ENCODE results near the gene SH2D3A. TPM values are rescaled to one million over a fixed set of nuclear protein-coding genes. Genes with fewer than 3 reads are reported as not detected.
"Not testable (repeated sequence)": the region's sequence is repeated elsewhere in the genome, so short reads cannot be mapped to it uniquely, and the experiment has no call there.

SH2D3A gene
- polyA plus RNA-seq, 3 donors, result 0.45 to 14.4 (median 2.1) TPM

DNA sequence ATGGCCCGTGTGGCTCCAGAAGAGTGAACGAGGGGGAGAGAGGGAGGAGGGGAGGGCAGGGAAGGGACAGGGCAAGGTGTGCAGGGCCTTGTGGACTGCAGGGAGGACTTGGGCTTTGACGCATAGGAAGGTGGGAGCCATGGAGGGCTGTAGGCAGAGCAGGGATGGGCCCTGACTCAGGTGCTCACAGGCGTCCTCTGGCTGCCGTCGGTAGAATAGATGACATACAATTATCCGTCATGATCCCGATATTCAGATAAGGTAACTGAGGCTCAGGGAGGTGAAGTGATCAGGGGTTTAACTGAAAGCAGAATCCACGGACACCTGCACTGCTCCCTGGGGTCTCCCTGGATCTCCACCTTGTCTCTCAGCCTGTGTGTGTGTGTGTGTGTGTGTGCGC lies 50.2 kb downstream of the SH2D3A start:
- 75 to 77% (median 77%) methylated on average over 10 of the region's 10 CpGs for WGBS, 3 donors
- H3K27ac ChIP-seq (ENCODE audit: low read depth, low read length), result no peak overlapping the region

DNA sequence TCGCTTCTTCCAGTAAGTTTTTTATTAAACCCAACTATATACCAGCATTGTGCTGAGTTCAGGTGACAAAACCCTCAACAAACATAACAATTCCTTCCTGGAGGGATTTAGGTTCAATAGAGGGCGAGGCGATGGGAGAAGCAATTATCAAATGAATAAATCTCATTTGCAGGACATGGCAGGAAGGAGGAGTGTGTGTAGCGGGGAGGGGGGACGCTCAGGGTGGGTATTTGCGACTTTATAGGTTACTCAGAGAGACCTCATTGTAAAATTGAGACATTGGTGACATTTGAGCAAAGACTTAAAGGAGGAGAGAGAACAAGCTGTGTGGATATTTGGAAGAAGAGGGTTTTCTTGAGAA lies 50.6 kb downstream of the SH2D3A start:
- H3K27ac ChIP-seq (ENCODE audit: low read depth, low read length), result no peak overlapping the region
- WGBS, 3 donors, result 71 to 84% (median 76%) methylated on average over 6 of the region's 6 CpGs

DNA sequence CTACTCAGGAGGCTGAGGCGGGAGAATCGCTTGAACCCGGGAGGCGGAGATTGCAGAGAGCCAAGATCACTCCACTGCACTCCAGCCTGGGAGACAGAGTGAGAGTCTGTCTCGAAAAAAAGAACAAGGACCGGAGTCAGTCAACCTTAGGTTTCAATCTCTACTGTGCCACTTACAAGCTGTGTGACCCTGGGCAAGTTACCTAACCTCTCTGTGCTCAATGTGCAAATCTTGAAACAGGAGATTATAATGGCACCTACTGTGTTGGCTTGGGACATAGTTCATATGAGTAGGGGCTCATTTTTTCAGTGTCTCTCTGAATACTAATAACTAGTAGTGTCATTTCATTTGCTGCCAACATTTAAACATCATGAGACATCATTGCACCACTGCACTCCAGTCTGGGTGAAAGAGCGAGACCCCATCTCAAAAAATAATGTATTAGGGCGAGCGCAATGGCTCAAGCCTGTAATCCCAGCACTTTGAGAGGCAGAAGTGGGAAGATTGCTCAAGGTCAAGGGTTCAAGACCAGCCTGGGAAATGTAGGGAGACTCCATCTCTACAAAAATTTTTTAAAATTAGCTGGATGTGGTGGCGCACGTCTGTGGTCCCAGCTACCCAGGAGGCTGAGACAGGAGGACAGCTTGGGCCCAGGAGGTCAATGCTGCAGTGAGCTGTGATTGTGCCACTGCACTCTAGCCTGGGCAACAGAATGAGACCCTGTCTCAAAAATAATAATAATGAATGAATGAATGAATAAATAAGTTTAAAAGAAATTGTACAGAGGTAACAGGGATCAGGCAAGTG lies 52.3 kb downstream of the SH2D3A start:
- no peak overlapping the region for H3K27ac ChIP-seq (ENCODE audit: low read depth, low read length)
- WGBS, 3 donors, result 88 to 90% (median 90%) methylated on average over 11 of the region's 11 CpGs

DNA sequence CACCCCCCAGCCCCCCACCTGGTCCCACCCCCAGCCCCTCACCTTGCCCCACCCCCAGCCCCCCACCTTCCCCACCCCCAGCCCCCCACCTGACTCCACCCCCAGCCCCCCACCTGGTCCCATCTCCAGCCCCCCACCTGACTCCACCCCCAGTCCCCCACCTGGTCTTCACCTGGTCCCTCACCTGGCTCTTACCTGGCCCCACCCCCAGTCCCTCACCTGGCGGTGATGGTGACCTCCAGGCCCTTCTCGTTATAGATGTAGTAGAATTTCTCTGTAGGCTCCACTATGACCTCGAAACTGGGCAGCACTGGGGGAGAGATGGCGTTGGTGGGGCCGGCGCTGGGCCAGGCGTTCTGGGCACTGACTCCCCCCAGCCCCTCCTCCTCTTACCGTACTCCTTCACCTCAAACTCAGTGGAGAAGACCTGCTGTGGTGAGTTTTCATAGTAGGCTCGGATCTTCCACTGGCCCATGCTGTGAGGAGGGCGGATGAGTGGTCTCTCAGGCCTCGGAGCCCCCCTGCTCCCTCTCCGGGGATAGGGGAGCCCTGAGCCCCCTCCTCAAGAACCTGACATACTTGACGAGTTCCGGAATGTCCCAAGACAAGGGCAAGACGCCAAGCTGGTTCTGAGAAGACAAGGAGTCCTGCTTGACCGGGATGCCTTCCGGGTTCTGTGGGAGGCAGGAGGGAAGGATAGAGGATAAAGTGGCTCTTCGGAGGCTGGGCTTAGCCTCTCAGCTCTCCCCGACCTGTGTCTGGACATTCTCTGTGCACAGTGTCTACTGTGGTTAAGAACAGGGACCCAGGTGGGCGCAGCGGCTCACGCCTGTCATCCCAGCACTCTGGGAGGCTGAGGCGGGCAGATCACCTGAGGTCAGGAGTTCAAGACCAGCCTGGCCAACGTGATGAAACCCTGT lies 53.2 kb downstream of the SH2D3A start:
- WGBS, 3 donors, result 71 to 79% (median 72%) methylated on average over 24 of the region's 24 CpGs
- H3K27ac ChIP-seq (ENCODE audit: low read depth, low read length), result no peak overlapping the region

DNA sequence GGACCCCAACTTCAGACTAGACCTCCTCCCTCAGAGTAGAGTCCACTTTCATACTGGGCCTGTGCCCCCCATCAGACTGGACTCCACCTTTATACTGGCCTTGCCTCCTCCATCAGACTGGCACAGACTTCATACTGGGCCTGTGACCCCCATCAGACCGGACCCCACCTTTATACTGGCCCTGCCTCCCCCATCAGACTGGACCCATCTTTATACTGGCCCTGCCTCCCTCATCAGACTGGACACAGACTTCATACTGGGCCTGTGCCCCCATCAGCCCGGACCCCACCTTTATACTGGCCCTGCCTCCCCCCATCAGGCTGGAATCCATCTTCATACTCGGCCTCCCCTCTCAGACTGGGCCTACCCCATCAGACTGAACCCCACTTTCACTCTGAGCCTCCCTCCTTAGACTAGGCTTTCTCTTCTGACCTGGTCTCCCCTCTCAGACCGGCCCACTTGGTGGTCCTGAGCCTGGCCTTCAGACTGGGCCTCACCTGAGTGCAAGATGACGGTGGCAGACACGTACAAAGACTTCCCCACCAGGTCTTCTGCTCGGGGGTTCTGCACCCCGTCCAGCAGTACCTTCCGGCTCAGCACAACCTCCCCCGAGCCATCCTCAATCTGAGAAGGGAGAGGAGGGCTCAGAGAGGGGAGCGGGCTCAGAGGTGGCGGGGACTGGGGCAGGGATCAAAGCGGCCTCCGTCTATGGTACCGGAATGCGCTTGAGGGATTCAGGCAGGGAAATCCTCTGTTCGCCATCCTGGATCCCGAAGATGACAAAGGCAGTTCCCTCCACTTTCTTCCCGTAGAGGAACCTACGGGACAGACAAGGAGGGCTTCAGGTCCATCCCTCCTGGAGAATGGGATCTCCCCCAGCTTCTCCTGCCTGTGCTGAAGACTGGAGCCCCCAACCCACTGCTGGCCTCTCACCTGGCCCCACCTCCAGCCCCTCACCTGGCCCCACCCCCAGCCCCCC lies 54.3 kb downstream of the SH2D3A start:
- WGBS, 3 donors, result 90 to 92% (median 91%) methylated on average over 20 of the region's 20 CpGs
- no peak overlapping the region for H3K27ac ChIP-seq (ENCODE audit: low read depth, low read length)

DNA sequence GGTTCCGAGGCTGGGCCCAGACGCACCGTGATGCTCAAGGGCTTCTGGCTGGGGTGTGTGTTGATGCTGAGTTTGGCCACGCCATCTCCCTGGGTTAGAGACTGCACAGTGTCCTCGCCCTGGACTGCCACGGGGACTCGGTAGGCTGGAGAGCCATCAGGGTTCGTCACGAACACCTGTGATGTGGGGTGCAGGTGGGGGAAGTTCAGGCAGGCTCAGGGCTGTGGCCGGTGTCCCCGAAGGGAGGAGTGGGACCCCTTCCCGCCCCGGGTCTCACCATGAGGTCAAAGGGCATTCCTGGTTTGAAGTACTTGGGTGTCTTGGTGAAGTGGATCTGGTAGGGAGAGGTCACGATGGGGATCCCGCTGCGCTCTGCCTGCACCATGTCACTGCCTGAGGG lies 55.0 kb downstream of the SH2D3A start:
- WGBS, 3 donors, result 92% methylated on average over 16 of the region's 16 CpGs
- H3K27ac ChIP-seq (ENCODE audit: low read depth, low read length), result no peak overlapping the region

DNA sequence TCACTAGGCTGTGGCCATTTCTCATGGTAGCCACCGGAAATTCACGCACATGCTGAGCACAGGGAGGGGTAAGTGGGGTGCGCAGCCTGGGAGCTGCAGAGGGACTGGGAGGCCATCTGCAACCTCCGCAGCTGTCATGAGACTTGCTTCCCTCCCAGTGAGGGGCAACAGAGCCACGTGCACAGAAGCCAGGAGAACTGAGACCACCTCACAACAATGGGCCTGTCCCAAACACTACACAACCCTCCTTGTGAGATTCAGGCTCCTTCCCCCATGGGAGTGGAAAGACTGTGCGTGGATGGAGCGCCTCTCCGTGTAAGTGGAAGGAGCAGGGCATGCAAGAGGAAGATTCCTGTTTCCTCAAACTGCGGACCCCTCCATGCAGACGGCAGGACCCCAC lies 55.6 kb downstream of the SH2D3A start:
- 78 to 82% (median 78%) methylated on average over 10 of the region's 10 CpGs for WGBS, 3 donors
- no peak overlapping the region for H3K27ac ChIP-seq (ENCODE audit: low read depth, low read length)

DNA sequence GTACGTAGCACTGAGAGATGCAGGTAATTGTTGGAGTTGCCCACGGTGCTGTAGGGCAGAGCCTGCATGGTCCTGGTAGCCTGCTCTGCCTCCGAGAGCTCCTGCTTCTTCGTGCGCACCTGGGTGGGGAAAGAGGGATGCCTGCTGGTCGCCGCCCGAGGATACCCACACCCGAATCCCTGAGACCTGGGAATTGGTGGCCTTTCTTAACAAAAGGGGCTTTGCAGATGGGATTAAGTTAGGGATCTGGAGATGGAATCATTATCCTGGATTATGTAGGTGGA lies 56.2 kb downstream of the SH2D3A start:
- no peak overlapping the region for H3K27ac ChIP-seq (ENCODE audit: low read depth, low read length)
- 58 to 65% (median 63%) methylated on average over 9 of the region's 9 CpGs for WGBS, 3 donors

DNA sequence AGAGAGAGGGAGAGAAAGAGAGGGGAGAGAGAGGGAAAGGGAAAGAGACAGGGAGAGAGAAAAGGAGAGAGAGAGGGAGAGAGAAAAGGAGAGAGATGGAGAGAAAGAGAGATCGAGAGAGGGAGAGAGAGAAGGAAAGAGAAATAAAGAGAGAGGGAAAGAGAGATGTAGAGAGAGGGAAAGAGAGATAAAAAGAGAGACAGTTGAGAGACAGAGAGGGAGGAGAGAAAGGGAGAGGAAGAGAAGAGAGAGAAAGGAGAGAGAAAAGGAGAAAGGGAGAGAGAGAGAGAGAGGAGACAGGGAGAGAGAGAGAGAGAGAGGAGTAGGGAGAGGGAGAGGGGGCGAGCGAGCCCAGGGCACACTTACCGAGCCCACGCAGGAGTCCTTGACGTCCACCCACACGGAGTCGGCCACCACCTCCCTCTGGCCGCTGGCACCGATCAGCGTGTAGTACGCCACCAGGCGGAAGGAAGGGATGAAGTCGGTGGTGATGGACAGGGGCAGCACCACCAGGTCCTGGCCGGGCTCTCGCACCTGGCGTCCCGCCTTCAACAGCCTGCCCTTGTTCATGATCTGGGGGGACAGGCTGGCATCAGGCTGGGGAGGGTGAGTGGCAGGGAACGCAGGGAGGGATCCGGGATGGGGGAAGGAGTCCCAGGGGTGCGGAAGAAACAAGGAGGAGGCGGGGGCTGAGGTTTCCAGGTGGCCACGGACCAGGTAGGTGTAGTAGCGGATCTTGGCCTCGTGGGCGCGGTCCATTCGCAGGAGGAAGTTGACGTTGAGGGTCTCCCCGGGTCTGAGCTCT lies 56.8 kb downstream of the SH2D3A start:
- WGBS, 3 donors, result 34 to 48% (median 43%) methylated on average over 18 to 30 of the region's 30 CpGs
- H3K27ac ChIP-seq (ENCODE audit: low read depth, low read length), result no peak overlapping the region

DNA sequence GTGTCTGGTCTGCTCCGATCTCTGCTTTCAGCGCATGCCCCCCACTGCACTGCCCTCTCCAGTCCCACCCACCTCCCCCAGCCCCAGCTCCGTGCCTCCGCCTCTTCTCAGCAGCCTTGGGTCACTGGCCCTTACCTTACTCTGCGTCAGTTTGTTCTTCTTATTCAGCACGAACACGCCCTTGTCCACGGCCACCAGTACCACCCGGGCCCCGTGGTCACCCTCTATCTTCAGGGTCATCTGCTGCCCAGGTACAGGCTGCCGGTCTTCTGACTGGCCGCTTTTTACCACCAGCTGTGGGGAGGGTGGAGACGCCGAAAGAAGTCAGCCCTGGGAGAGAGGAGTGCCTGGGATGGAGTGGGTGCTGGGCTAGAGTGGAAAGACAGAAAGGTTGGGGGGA lies 57.7 kb downstream of the SH2D3A start:
- H3K27ac ChIP-seq (ENCODE audit: low read depth, low read length), result no peak overlapping the region
- 54 to 58% (median 56%) methylated on average over 14 of the region's 14 CpGs for whole genome bisulfite sequencing, 3 donors

DNA sequence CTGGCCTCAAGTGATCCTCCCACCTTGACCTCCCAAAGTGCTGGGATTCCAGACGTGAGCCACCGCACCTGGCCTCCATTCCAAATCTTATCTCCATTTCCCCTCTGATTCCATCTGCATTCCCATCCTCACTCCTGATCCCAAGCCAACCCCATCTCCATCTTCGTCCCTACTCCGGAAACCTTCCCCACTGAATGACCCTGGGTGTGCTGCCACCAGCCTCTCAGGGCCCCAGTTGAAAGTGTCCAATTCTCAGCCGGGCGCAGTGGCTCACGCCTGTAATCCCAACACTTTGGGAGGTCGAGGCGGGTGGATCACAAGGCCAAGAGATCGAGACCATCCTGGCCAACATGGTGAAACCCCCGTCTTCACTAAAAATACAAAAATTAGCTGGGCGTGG lies 58.3 kb downstream of the SH2D3A start:
- H3K27ac ChIP-seq (ENCODE audit: low read depth, low read length), result not testable (repeated sequence)
- 85 to 88% (median 87%) methylated on average over 12 of the region's 12 CpGs for WGBS, 3 donors

DNA sequence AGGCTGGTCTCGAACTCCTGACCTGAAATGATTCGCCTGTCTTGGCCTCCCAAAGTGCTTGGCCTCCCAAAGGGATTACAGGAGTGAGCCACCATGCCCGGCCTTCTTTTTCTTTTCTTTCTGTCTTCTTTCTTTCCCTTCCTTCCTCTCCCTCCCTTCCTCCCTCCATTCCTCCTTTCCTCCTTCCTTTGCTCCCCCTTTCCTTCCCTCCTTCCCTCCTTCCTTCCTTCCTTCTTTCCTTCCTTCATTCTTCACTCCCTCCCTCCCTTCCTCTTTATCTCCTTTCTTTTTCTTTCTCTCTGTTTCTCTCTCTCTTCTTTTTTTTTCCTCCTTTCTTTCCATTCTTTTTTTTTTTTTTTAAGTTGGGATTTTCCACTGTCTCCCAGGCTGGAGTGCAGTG lies 58.9 kb downstream of the SH2D3A start:
- 74 to 89% (median 78%) methylated on average over 3 of the region's 3 CpGs for WGBS, 3 donors
- no peak overlapping the region for H3K27ac ChIP-seq (ENCODE audit: low read depth, low read length)

DNA sequence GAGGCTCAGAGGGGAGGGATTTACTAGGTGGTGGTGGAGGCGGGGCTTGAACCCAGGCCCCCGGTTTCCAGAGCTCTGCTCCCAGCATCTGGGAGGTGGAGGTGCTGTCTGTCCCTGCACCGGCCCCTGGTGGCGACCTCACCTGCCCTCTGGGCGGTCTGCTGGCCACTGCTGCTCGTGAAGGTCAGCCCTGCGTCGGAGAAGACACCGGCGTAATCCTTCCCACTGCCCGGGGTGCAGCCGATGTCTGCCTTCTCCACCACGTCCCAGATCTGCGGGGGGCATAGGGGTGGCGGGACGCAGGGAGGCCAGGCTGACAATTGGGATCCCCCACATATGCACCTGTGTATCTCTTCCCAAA lies 59.6 kb downstream of the SH2D3A start:
- WGBS, 3 donors, result 74 to 79% (median 78%) methylated on average over 16 of the region's 16 CpGs
- no peak overlapping the region for H3K27ac ChIP-seq (ENCODE audit: low read depth, low read length)

DNA sequence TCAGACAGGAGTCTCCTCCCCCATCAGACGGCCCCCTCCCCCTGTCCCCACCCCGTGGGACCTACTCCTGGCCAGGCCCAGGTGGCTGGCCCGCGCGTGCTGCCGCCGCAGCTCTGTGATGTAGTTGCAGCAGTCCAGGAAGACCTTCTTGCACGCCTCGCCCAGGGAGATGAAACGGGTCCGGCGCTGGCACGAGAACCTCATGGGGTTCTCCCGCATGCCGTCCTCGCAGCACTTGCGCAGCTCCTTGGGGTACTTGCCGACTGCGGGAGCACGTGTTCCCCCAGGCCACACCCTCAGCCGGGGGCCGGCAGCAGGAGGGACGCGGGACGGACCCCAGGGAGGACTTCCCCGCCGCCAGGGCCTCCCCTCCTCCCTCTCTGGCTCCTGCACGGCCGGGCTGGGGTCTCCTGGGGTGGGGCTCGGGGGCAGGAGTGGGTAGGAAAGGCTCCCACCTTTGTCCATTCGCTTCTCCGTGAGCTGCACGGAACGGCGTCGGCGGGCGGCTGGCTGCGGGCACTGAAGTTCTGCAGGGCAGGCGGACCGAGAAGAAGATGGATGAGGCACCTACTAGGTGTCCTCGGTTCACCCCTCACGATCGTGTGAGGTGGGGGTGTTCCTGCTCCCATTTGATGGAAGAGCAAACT lies 60.1 kb downstream of the SH2D3A start:
- 83 to 89% (median 85%) methylated on average over 39 to 44 of the region's 44 CpGs for WGBS, 3 donors
- H3K27ac ChIP-seq (ENCODE audit: low read depth, low read length), result no peak overlapping the region

DNA sequence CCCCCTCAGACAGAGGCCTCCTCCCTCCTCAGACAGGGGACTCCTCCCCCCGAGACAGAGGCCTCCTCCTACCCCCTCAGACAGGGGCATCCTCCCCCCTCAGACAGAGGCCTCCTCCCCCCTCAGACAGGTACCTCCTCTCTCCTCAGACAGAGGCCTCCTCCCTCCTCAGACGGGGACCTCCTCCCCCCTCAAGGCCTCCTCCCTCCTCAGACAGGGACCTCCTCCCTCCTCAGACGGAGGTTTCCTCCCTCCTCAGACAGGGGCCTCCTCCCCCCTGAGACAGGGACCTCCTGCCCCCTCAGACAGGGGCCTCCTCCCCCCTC lies 60.6 kb downstream of the SH2D3A start:
- 49 to 83% (median 69%) methylated on average over 2 to 3 of the region's 3 CpGs for WGBS, 3 donors
- H3K27ac ChIP-seq (ENCODE audit: low read depth, low read length), result no peak overlapping the region

DNA sequence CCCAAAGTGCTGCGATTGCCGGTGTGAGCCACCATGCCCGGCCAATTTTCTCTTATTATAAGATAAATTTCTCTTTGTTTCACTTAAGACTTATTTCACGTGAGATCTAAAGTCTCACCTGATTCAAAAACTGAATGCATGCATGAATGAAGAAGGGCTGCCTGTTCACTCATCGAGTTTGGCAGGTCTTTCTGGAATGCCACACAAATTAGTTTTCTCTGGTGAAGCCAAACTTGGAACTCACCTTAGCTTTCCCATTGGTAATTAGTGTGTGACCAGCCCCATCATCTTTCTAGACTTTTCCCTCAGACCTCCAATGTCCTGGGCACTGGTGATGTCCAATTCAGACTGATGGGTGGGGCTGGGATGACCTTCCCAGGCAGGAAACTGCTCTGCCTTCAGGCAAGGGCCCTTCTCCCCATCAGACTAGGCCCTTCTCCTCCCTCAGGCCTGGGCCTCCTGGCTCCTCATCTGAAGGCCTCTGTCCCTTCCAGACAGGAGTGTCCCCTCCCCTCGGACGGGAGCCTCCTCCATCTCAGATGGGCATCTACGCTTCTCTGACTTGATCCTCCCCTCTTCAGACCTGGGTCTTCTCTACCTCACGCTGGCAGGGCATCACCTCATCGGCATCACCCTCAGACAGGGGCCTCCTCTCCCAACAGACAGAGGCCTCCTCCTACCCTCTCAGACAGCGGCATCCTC lies 61.2 kb downstream of the SH2D3A start:
- H3K27ac ChIP-seq (ENCODE audit: low read depth, low read length), result no peak overlapping the region
- WGBS, 3 donors, result 81 to 86% (median 82%) methylated on average over 11 of the region's 11 CpGs

All from adipose tissue (tissue), 3 donors.